GM12873 (cell line): ENCODE measurements around the gene NODAL.

Experiments used
- TF ChIP-seq, protein P1 (sequence below): IDR thresholded peaks from 2 replicates; pipeline ENCODE4 v1.5.1; 2012; ENCODE audit warnings: low read depth, mild to moderate bottlenecking, moderate library complexity, low read length, control low read depth; ENCODE audit not compliant: insufficient read depth; ENCODE audit errors: missing control alignments

Gene NODAL

GRCh38 chr10:70391654-70392053 is 49.8 kb downstream of the NODAL start:
- TF ChIP-seq, protein P1, sequence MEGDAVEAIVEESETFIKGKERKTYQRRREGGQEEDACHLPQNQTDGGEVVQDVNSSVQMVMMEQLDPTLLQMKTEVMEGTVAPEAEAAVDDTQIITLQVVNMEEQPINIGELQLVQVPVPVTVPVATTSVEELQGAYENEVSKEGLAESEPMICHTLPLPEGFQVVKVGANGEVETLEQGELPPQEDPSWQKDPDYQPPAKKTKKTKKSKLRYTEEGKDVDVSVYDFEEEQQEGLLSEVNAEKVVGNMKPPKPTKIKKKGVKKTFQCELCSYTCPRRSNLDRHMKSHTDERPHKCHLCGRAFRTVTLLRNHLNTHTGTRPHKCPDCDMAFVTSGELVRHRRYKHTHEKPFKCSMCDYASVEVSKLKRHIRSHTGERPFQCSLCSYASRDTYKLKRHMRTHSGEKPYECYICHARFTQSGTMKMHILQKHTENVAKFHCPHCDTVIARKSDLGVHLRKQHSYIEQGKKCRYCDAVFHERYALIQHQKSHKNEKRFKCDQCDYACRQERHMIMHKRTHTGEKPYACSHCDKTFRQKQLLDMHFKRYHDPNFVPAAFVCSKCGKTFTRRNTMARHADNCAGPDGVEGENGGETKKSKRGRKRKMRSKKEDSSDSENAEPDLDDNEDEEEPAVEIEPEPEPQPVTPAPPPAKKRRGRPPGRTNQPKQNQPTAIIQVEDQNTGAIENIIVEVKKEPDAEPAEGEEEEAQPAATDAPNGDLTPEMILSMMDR = no peak
